ENCODE measurements around the gene TTLL10.
A peak's percentile ranks its signal among the peaks of the same experiment; 100 is the strongest.
"Not testable (repeated sequence)": the region's sequence is repeated elsewhere in the genome, so short reads cannot be mapped to it uniquely, and the experiment has no call there.

TTLL10 gene

DNA sequence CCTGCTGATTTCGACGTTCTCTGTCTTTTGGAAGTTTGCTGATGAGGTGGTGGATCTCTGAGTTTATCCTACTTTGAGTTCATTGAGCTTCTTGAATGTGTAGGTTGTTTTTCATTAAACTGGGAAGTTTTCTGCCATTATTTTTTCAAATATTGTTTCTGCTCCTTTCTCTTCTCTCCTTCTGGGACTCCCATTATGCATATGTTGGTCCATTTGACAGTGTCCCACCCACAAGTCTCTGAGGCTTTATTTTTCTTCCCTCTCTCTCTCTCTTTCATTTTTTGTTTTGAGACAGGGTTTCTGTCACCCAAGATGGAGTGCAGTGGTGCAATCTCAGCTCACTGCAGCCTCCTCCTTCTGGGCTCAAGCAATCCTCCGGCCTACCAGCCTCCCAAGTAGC, 21.0 kb downstream of the TTLL10 start:
- DNase-seq (ENCODE audit: low read depth): peak; percentile 6
- H3K4me3 ChIP-seq (ENCODE audit: control insufficient read depth, low read depth, low read length): no peak overlapping the region
- TF ChIP-seq, protein P1, sequence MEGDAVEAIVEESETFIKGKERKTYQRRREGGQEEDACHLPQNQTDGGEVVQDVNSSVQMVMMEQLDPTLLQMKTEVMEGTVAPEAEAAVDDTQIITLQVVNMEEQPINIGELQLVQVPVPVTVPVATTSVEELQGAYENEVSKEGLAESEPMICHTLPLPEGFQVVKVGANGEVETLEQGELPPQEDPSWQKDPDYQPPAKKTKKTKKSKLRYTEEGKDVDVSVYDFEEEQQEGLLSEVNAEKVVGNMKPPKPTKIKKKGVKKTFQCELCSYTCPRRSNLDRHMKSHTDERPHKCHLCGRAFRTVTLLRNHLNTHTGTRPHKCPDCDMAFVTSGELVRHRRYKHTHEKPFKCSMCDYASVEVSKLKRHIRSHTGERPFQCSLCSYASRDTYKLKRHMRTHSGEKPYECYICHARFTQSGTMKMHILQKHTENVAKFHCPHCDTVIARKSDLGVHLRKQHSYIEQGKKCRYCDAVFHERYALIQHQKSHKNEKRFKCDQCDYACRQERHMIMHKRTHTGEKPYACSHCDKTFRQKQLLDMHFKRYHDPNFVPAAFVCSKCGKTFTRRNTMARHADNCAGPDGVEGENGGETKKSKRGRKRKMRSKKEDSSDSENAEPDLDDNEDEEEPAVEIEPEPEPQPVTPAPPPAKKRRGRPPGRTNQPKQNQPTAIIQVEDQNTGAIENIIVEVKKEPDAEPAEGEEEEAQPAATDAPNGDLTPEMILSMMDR (conservative IDR thresholded peaks at IDR 0.05; ENCODE audit: control insufficient read depth, insufficient read depth, low read depth, low read length): no peak

DNA sequence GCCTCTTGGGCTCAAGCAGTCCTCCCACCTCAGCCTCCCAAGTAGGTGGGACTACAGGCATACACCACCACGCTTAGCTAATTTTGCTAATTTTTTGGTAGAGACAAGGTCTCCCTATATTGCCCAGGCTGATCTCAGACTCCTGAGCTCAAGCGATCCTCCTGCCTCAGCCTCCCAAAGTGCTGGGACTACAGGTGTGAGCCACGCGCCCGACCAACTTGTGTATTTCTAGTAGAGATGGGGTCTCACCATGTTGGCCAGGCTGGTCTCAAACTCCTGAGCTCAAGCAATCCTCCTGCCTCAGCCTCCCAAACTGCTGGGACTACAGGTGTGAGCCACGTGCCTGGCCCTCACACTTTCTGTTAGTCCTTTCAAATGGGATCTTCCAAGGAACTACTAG, 22.0 kb downstream of the TTLL10 start:
- DNase-seq (ENCODE audit: low read depth): not testable (repeated sequence)

DNA sequence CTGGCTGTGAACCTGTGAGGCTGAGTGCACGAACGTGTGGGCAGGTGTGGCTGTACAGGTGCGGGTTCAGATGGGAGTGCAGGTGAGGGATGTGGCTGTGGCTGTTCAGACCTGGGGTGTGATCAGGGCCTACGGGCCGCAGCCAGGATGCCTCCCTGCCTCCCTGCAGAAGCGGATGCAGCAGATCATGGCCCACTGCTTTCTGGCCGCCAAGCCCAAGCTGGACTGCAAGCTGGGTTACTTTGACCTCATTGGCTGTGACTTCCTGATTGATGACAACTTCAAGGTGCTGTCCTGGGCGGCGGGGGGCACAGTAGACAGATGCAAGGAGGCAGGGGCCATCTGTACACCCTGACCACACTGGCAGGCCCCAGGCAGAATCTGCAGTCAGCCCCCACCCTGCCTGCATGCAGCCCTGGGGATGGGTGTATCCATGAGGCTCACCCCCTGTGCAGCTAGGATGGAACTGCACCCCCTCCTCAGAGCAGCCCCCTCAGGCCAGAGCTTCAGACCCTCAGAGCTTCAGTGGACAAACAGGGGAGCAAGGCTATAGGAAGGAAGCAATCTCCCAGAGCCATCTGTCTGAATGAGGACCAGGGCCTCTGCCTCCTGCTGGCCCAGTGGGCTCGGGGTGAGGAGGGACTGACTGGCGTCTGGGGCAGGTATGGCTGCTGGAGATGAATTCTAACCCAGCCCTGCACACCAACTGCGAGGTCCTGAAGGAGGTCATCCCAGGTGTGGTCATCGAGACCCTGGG, 22.9 kb downstream of the TTLL10 start:
- H3K4me3 ChIP-seq (ENCODE audit: control insufficient read depth, low read depth, low read length): no peak overlapping the region
- TF ChIP-seq, protein P1 (conservative IDR thresholded peaks at IDR 0.05; ENCODE audit: control insufficient read depth, insufficient read depth, low read depth, low read length): no peak
- DNase-seq (ENCODE audit: low read depth): no peak

More for the DNA sequence above, 22.0 kb downstream of the TTLL10 start:
- H3K4me3 ChIP-seq (ENCODE audit: control insufficient read depth, low read depth, low read length): not testable (repeated sequence)

DNA sequence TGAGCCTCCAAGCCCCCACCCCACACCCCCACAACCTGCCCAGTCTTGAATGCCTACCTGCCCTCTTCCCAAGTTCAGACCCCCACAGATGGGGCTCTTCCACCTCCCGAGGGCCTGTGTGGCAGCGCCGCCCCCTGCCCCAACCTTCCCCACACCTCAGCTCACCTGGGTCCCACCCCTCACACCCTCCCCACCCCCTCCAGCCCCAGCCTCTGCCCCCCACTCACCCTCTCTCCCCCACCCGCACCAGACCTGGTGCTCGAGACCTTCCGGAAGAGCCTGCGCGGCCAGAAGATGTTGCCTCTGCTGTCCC, 23.5 kb downstream of the TTLL10 start:
- DNase-seq (ENCODE audit: low read depth): no peak
- H3K4me3 ChIP-seq (ENCODE audit: control insufficient read depth, low read depth, low read length): no peak overlapping the region
- TF ChIP-seq, protein P1 (conservative IDR thresholded peaks at IDR 0.05; ENCODE audit: control insufficient read depth, insufficient read depth, low read depth, low read length): no peak

DNA sequence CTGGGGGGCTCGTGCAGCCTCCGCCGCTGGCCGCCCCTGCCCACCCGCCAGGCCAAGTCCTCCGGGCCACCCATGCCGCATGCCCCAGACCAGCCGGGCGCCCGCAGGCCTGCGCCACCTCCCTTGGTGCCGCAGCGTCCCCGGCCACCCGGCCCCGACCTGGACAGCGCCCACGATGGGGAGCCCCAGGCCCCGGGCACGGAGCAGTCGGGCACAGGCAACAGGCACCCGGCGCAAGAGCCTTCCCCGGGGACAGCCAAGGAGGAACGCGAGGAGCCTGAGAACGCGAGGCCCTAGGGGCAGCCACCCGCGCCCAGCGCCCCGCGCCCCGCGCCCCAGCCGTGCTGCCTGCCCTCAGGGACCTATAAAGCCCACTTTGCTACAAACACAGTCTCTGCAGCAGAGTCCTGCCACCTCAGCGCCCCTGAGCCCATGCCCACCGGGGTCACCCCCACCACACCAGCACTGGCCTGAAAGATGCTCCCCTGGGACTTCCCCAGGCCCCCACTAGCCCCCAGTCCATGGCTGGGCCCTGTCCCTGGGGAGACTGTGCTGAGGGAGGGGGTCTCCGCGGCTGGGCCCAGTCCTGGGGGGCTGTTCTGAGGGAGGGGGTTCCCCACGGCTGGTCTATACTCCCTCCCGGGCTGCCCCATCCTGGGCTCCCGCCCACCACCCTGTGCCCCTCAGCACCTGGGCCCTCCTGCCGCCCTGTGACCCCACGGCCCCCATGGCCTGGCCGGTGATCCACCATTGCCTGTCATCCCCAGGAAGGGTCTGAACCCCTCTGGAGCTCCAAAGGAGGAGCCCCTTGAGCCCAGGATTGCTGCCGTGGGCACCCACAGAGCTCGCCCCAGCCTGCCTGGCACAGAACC, 24.1 kb downstream of the TTLL10 start:
- no peak for DNase-seq (ENCODE audit: low read depth)
- TF ChIP-seq, protein P1 (conservative IDR thresholded peaks at IDR 0.05; ENCODE audit: control insufficient read depth, insufficient read depth, low read depth, low read length): no peak
- H3K4me3 ChIP-seq (ENCODE audit: control insufficient read depth, low read depth, low read length): no peak overlapping the region

DNA sequence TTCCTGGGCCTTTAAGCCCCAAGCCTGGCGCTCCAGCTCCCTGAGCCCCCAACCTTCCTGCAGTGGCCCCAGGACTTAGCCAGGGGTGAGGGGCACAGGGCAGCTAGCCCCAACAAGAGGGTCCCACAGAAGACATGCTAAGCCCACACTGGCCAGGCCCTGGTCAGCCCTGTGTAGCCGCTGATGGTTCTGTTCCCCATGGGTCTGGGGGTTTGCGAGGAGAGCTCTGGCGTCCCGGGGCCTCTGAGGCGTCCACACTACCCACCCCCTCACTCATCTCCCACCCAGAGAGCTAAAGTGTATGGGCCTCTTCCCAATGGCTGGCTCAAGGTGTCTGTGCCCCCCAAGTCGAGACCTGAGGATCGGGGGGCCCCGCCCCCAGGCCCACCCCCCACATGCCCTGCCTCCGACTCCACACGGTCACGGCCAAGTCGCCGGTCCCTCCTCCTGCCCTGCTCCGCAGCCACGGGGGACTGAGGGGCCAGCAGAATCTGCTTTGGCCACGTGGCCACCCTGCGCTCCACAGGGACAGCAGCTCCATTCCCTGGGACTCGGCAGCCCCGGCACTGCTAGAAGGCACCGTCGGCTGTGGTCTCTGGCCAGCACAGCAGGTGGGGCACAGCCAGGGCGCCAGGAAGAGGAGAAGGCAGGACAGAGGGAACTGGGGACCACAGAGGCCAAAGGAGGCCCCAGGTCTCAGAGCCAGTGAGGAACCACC, 24.9 kb downstream of the TTLL10 start:
- no peak for DNase-seq (ENCODE audit: low read depth)
- TF ChIP-seq, protein P1 (conservative IDR thresholded peaks at IDR 0.05; ENCODE audit: control insufficient read depth, insufficient read depth, low read depth, low read length): no peak
- H3K4me3 ChIP-seq (ENCODE audit: control insufficient read depth, low read depth, low read length): no peak overlapping the region
